ENCODE results near the gene PROX2.

The PROX2 gene

GRCh38 chr14:74841230-74842207, 34.4 kb downstream of the PROX2 start:
- FAIRE-seq, result no peak

GRCh38 chr14:74840603-74841030, 35.3 kb downstream of the PROX2 start:
- FAIRE-seq, result no peak

- FAIRE-seq, result peak; percentile 45
Observed at GRCh38 chr14:74838166-74838565, 37.8 kb downstream of the PROX2 start.

GRCh38 chr14:74836251-74836960, 39.5 kb downstream of the PROX2 start:
- FAIRE-seq, result no peak

- FAIRE-seq, result no peak
Observed at GRCh38 chr14:74835645-74836250, 40.2 kb downstream of the PROX2 start.

GRCh38 chr14:74834692-74835392, 41.1 kb downstream of the PROX2 start:
- FAIRE-seq, result no peak

- no peak for FAIRE-seq
Observed at GRCh38 chr14:74832849-74833248, 43.1 kb downstream of the PROX2 start.

- no peak for FAIRE-seq
Observed at GRCh38 chr14:74829251-74829650, 46.7 kb downstream of the PROX2 start.

GRCh38 chr14:74826574-74826973, 49.4 kb downstream of the PROX2 start:
- no peak for FAIRE-seq

All from colon (tissue), 2 donors.